Measurements from ENCODE around the gene WNT9B.

DNA sequence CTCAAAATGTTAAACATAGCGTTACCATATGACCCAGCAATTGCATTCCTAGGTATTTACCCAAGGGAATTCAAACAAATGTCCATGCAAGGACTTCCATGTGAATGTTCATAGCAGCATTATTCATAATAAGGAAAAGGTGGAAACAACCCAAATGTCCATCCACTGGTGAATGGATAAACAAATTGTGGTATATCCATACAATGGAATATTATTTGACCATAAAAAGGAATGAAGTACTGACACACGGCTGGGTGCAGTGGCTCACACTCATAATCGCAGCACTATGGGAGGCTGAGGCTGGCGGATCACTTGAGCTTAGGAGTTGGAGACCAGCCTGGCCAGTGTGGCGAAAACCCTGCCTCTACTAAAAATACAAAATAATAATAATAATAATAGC, 47.5 kb downstream of the WNT9B start:
- TF ChIP-seq, protein P1, sequence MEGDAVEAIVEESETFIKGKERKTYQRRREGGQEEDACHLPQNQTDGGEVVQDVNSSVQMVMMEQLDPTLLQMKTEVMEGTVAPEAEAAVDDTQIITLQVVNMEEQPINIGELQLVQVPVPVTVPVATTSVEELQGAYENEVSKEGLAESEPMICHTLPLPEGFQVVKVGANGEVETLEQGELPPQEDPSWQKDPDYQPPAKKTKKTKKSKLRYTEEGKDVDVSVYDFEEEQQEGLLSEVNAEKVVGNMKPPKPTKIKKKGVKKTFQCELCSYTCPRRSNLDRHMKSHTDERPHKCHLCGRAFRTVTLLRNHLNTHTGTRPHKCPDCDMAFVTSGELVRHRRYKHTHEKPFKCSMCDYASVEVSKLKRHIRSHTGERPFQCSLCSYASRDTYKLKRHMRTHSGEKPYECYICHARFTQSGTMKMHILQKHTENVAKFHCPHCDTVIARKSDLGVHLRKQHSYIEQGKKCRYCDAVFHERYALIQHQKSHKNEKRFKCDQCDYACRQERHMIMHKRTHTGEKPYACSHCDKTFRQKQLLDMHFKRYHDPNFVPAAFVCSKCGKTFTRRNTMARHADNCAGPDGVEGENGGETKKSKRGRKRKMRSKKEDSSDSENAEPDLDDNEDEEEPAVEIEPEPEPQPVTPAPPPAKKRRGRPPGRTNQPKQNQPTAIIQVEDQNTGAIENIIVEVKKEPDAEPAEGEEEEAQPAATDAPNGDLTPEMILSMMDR (IDR thresholded peaks at IDR 0.05) = no peak
- TF ChIP-seq POLR2AphosphoS5 (IDR thresholded peaks at IDR 0.05) = no peak
- TF ChIP-seq POLR2A (IDR thresholded peaks at IDR 0.05) = no peak

Data from prostate gland (tissue), 2 donors.